GM13977 (cell line): ENCODE data around the gene DNASE1.
A peak's percentile ranks its signal among the peaks of the same experiment; 100 is the strongest.
"Not testable (repeated sequence)": the region's sequence is repeated elsewhere in the genome, so short reads cannot be mapped to it uniquely, and the experiment has no call there.

Experiments used
- DNase-seq: peaks from one replicate; pipeline ENCODE4 v3.0.0; 2012; ENCODE audit warnings: low spot score
- CTCF ChIP-seq: IDR thresholded peaks from 2 replicates; pipeline ENCODE4 v1.5.1; 2012; ENCODE audit warnings: mild to moderate bottlenecking, control low read depth; ENCODE audit not compliant: insufficient read depth; ENCODE audit errors: extremely low read depth, missing control alignments
- in situ Hi-C: fragments of 300-500 bp; cut with MboI; formaldehyde crosslinking; loops from one replicate; pipeline ENCODE4 v1.12.0; 2022; ENCODE audit warnings: low sequenced_read_pairs, low pct_unique_long_range_greater_than_20kb, mixed read lengths, inconsistent platforms; ENCODE audit not compliant: unreplicated experiment

Gene DNASE1

GRCh38 chr16:3654249-3654991 lies at the start of gene DNASE1:
Gene DNASE1 (plus strand): TSS chr16:3654691. CDS start chr16:3655374, 683 bp downstream.
- in situ Hi-C loops, result no loop called here
- TF ChIP-seq CTCF, result peak; percentile 82
- peak; percentile 84 for DNase-seq

GRCh38 chr16:3606441-3606840 lies 48.0 kb upstream of the DNASE1 start:
- DNase-seq, result no peak
- in situ Hi-C loops, result no loop called here
- no peak for TF ChIP-seq CTCF

- no peak for DNase-seq
- in situ Hi-C loops, result no loop called here
- no peak for TF ChIP-seq CTCF
Observed at GRCh38 chr16:3607161-3607560, 47.3 kb upstream of the DNASE1 start.

- no peak for TF ChIP-seq CTCF
- in situ Hi-C loops, result no loop called here
- DNase-seq, result no peak
Observed at GRCh38 chr16:3607634-3608033, 46.9 kb upstream of the DNASE1 start.

- no peak for TF ChIP-seq CTCF
- DNase-seq, result no peak
- in situ Hi-C loops, result no loop called here
Observed at GRCh38 chr16:3608069-3608468, 46.4 kb upstream of the DNASE1 start.

GRCh38 chr16:3608976-3609375 lies 45.5 kb upstream of the DNASE1 start:
- in situ Hi-C loops, DNase-seq: not testable (repeated sequence)

- DNase-seq, result no peak
- in situ Hi-C loops, result no loop called here
- no peak for TF ChIP-seq CTCF
Observed at GRCh38 chr16:3609895-3610697, 44.4 kb upstream of the DNASE1 start.
